Adrenal gland (tissue), 5 donors: ENCODE measurements around the gene PTTG1IP2.

Source experiments
- POLR2A ChIP-seq, 2 donors: fragments of 450-650 bp; IDR thresholded peaks; one replicate each; pipeline ENCODE4 v1.6.1; 2017; ENCODE audit warnings: antibody characterized with exemption in 2 of 2, mild to moderate bottlenecking in 2 of 2, moderate library complexity in 1 of 2
- TF ChIP-seq, protein P1 (sequence below), 6 experiments: fragments of 450-650 bp in 4 of 6; fragments of 200-600 bp in 2 of 6; sonication (generic) in 1 of 6; IDR thresholded peaks; 1 replicate in 5 of 6; 2 replicates in 1 of 6; pipeline versions ENCODE4 v1.5.1 to v1.8.0; 2016 to 2021; ENCODE audit warnings: antibody characterized with exemption in 6 of 6, mild to moderate bottlenecking in 2 of 6, moderate library complexity in 1 of 6
- donor health status: DM: no; HTN: no; CAD: no.

DNA sequence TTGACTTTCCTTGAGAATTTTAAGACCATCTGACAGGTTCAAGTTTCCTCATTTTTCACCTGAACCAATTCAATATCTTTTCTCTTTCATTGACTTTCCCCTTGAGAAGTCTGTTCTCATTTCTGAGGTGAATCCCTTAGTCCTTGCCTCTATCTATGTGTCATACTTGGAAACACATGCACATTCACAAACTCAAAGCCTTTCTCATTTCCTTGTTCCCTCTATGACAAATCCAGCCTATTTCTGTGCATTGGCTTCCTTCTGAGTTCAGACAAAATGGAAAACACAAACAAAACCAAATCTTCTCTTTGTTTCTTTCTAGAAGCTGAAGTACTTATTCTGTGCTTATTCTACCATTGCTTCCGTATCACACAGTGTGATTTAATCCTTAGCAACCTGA is 13.8 kb downstream of the PTTG1IP2 start:
- TF ChIP-seq, protein P1, sequence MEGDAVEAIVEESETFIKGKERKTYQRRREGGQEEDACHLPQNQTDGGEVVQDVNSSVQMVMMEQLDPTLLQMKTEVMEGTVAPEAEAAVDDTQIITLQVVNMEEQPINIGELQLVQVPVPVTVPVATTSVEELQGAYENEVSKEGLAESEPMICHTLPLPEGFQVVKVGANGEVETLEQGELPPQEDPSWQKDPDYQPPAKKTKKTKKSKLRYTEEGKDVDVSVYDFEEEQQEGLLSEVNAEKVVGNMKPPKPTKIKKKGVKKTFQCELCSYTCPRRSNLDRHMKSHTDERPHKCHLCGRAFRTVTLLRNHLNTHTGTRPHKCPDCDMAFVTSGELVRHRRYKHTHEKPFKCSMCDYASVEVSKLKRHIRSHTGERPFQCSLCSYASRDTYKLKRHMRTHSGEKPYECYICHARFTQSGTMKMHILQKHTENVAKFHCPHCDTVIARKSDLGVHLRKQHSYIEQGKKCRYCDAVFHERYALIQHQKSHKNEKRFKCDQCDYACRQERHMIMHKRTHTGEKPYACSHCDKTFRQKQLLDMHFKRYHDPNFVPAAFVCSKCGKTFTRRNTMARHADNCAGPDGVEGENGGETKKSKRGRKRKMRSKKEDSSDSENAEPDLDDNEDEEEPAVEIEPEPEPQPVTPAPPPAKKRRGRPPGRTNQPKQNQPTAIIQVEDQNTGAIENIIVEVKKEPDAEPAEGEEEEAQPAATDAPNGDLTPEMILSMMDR (IDR thresholded peaks at IDR 0.05) = no peak
- no peak for TF ChIP-seq POLR2A (IDR thresholded peaks at IDR 0.05)
